Activated CD4-positive, alpha-beta T cell treated with anti-CD3 and anti-CD28 coated beads, Interleukin-2, amount 50 U/mL, for 4 hours (primary cell): ENCODE measurements around the gene SELENOW.
"Not testable (repeated sequence)": the region's sequence is repeated elsewhere in the genome, so short reads cannot be mapped to it uniquely, and the experiment has no call there.

Experiments used
- DNase-seq, 2 experiments: peaks; one replicate each; pipeline ENCODE4 v3.0.0-alpha.2; 2020

SELENOW gene

GRCh38 chr19:47778049-47778953 is at the start of gene SELENOW:
SELENOW (plus strand) TSS chr19:47778703; CDS start chr19:47778786, 83 bp downstream.
- peak; percentile 65 to 69 for DNase-seq

- DNase-seq, result no peak
Measured at GRCh38 chr19:47729468-47729798, 49.1 kb upstream of the SELENOW start.

GRCh38 chr19:47729799-47730520 is 48.5 kb upstream of the SELENOW start:
- DNase-seq, result peak; percentile 21 to 28

- no peak for DNase-seq
Measured at GRCh38 chr19:47730521-47730889, 48.0 kb upstream of the SELENOW start.

GRCh38 chr19:47730910-47731309 is 47.6 kb upstream of the SELENOW start:
- DNase-seq, result no peak

- no peak for DNase-seq
Measured at GRCh38 chr19:47735131-47735530, 43.4 kb upstream of the SELENOW start.

- DNase-seq, result no peak
Measured at GRCh38 chr19:47740866-47741519, 37.5 kb upstream of the SELENOW start.

GRCh38 chr19:47741544-47742140 is 36.9 kb upstream of the SELENOW start:
- DNase-seq, result no peak

- DNase-seq, result no peak
Measured at GRCh38 chr19:47742634-47743033, 35.9 kb upstream of the SELENOW start.

GRCh38 chr19:47745010-47745901 is 33.2 kb upstream of the SELENOW start, which contains the start of gene NOP53:
NOP53 (plus strand) TSS chr19:47745546; CDS start chr19:47745560, 14 bp downstream.
- peak; percentile 96 for DNase-seq

- not testable (repeated sequence) for DNase-seq
Measured at GRCh38 chr19:47746129-47746528, 32.4 kb upstream of the SELENOW start.

GRCh38 chr19:47749326-47749725 is 29.2 kb upstream of the SELENOW start:
- DNase-seq, result no peak

GRCh38 chr19:47750752-47751151 is 27.8 kb upstream of the SELENOW start:
- no peak for DNase-seq

- no peak for DNase-seq
Measured at GRCh38 chr19:47752440-47753211, 25.9 kb upstream of the SELENOW start.

GRCh38 chr19:47754206-47755064 is 24.1 kb upstream of the SELENOW start:
- DNase-seq, result no peak

- DNase-seq, result no peak
Measured at GRCh38 chr19:47755065-47755761, 23.3 kb upstream of the SELENOW start.

GRCh38 chr19:47755762-47756626 is 22.5 kb upstream of the SELENOW start:
- no peak for DNase-seq

GRCh38 chr19:47756627-47756929 is 21.9 kb upstream of the SELENOW start:
- no peak for DNase-seq
